Ishikawa (cell line): Measurements from ENCODE around the gene TMEM30B.

ENCODE experiments used
- CEBPB ChIP-seq: IDR thresholded peaks from 2 replicates; pipeline ENCODE4 v1.6.1; 2012
- CREB1 ChIP-seq: IDR thresholded peaks from 2 replicates; pipeline ENCODE4 v1.6.1; 2012; ENCODE audit warnings: low read depth
- EGR1 ChIP-seq: IDR thresholded peaks from 2 replicates; pipeline ENCODE4 v1.6.1; 2012
- EP300 ChIP-seq: IDR thresholded peaks from 2 replicates; pipeline ENCODE4 v1.6.1; 2012; ENCODE audit warnings: borderline replicate concordance
- FOXM1 ChIP-seq: IDR thresholded peaks from 2 replicates; pipeline ENCODE4 v1.6.1; 2012; ENCODE audit warnings: low read depth, borderline replicate concordance
- NFIC ChIP-seq: IDR thresholded peaks from 2 replicates; pipeline ENCODE4 v1.6.1; 2012
- RAD21 ChIP-seq: IDR thresholded peaks from 2 replicates; pipeline ENCODE4 v1.6.1; 2012; ENCODE audit warnings: low read depth
- TAF1 ChIP-seq: IDR thresholded peaks from 2 replicates; pipeline ENCODE4 v1.6.1; 2012; ENCODE audit warnings: low read depth, mild to moderate bottlenecking
- TCF12 ChIP-seq: IDR thresholded peaks from 2 replicates; pipeline ENCODE4 v1.6.1; 2012; ENCODE audit warnings: low read depth
- TEAD4 ChIP-seq: IDR thresholded peaks from 2 replicates; pipeline ENCODE4 v1.6.1; 2012
- USF1 ChIP-seq: IDR thresholded peaks from 2 replicates; pipeline ENCODE4 v1.6.1; 2012
- YY1 ChIP-seq: IDR thresholded peaks from 2 replicates; pipeline ENCODE4 v1.6.1; 2012; ENCODE audit warnings: low read depth
- TF ChIP-seq, protein P1 (sequence below): IDR thresholded peaks from 2 replicates; pipeline ENCODE4 v1.6.1; 2012
- TF ChIP-seq, protein P2 (sequence below): IDR thresholded peaks from 2 replicates; pipeline ENCODE4 v1.6.1; 2012; ENCODE audit warnings: low read depth, mild to moderate bottlenecking

DNA sequence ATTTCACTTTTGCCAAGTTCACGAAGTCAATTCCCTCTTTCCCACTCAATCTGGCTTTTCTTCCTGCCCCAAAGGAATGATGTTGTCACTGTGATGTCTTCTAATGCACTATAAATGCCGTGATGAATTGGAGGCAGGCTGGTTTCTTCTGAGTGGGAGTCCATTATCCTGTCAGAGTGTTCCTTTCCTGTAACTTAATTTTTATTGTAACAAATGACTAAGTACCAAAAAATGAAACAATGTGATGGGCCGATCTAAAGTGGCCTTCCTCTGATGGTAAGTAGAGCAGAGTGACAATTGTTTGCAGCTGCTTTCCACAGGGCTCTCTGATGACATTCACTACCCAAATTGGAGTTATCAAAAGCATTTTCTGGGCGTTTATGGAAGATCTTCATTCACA, 22.2 kb downstream of the TMEM30B start:
- TF ChIP-seq RAD21, result no peak
- no peak for TF ChIP-seq TAF1
- TF ChIP-seq CEBPB, result no peak
- TF ChIP-seq, protein P1, sequence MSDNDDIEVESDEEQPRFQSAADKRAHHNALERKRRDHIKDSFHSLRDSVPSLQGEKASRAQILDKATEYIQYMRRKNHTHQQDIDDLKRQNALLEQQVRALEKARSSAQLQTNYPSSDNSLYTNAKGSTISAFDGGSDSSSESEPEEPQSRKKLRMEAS, result no peak
- TF ChIP-seq EGR1, result no peak
- TF ChIP-seq, protein P2, sequence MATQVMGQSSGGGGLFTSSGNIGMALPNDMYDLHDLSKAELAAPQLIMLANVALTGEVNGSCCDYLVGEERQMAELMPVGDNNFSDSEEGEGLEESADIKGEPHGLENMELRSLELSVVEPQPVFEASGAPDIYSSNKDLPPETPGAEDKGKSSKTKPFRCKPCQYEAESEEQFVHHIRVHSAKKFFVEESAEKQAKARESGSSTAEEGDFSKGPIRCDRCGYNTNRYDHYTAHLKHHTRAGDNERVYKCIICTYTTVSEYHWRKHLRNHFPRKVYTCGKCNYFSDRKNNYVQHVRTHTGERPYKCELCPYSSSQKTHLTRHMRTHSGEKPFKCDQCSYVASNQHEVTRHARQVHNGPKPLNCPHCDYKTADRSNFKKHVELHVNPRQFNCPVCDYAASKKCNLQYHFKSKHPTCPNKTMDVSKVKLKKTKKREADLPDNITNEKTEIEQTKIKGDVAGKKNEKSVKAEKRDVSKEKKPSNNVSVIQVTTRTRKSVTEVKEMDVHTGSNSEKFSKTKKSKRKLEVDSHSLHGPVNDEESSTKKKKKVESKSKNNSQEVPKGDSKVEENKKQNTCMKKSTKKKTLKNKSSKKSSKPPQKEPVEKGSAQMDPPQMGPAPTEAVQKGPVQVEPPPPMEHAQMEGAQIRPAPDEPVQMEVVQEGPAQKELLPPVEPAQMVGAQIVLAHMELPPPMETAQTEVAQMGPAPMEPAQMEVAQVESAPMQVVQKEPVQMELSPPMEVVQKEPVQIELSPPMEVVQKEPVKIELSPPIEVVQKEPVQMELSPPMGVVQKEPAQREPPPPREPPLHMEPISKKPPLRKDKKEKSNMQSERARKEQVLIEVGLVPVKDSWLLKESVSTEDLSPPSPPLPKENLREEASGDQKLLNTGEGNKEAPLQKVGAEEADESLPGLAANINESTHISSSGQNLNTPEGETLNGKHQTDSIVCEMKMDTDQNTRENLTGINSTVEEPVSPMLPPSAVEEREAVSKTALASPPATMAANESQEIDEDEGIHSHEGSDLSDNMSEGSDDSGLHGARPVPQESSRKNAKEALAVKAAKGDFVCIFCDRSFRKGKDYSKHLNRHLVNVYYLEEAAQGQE, result no peak
- TF ChIP-seq TCF12, result no peak
- TF ChIP-seq EP300, result no peak
- TF ChIP-seq YY1, result no peak
- no peak for TF ChIP-seq TEAD4
- no peak for TF ChIP-seq NFIC
- no peak for TF ChIP-seq CREB1
- TF ChIP-seq USF1, result no peak
- TF ChIP-seq FOXM1, result no peak
